ENCODE results near the gene KRTAP12-2. TPM values are rescaled to one million over a fixed set of nuclear protein-coding genes. Genes with fewer than 3 reads are reported as not detected.
"Not testable (repeated sequence)": the region's sequence is repeated elsewhere in the genome, so short reads cannot be mapped to it uniquely, and the experiment has no call there.

KRTAP12-2 gene
- total and polyA plus RNA-seq, 4 donors: not detected

DNA sequence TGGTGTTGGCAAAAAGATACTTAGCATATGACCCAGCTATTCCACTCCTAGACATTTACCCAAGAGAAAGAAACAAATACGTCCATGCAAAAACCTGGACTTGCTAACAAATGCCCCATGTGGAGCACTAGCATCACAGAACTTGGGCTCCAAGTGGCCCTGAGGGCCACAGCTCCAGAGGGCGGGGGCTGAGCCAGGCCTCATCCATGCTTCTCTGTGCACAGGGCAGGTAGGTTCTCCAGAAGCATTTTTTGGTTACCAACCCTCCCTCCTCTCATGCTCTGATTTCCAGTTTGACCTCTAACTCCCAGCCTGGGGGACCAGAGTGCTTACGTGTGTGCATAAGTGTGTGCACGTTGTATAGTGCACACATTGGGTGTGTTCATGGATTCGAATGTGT, 2.0 kb downstream of the KRTAP12-2 start:
- WGBS: 77% methylated on average over 5 of the region's 5 CpGs
- no peaks in the 10 kb centered on the region for H3K36me3 ChIP-seq (ENCODE audit: control insufficient read depth in 4 of 4, insufficient read depth in 3 of 4, low read depth in 1 of 4, low read length in 3 of 4)
- H3K9ac ChIP-seq (ENCODE audit: low read depth in 1 of 2, low read length in 2 of 2): no peak overlapping the region
- no peaks in the 10 kb centered on the region for H3K4me1 ChIP-seq (ENCODE audit: control insufficient read depth in 4 of 4, insufficient read depth in 4 of 4, low read length in 3 of 4)
- H3K4me3 ChIP-seq (ENCODE audit: low read depth in 1 of 3, low read length in 3 of 3): no peak overlapping the region
- TF ChIP-seq GABPA (IDR thresholded peaks at IDR 0.05 in 1 of 2, conservative IDR thresholded peaks at IDR 0.05 in 1 of 2): no peak
- DNase-seq (ENCODE audit: low spot score): no peak
- H3K27ac ChIP-seq (ENCODE audit: low read depth in 1 of 2, low read length in 2 of 2): no peak overlapping the region
- no peaks in the 10 kb centered on the region for H3K9me3 ChIP-seq (ENCODE audit: control insufficient read depth in 4 of 4, low read length in 3 of 4)
- H3K27me3 ChIP-seq (ENCODE audit: control insufficient read depth in 4 of 4, insufficient read depth in 4 of 4, low read length in 3 of 4): peaks cover 0 to 4% (median 0%) of the 10 kb centered on the region in 4 donors

DNA sequence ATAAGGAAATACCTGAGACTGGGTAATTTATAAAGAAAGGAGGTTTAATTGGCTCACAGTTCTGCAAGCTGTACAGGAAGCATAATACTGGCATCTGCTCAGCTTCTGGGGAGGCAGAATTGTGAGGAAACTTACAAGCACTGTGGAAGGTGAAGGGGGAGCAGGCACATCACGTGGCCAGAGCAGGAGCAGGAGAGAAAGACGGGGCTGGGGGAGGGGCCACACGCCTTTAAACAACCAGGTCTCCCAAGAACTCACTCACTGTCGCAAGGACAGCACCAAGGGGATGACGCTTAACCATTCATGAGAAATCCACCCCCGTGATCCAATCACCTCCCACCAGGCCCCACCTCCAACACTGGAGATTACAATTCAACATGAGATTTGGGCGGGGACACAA, 5.2 kb downstream of the KRTAP12-2 start:
- H3K9ac ChIP-seq (ENCODE audit: low read depth in 1 of 2, low read length in 2 of 2); DNase-seq (ENCODE audit: low spot score); H3K9me3 ChIP-seq (ENCODE audit: control insufficient read depth in 4 of 4, low read length in 3 of 4); H3K27ac ChIP-seq (ENCODE audit: low read depth in 1 of 2, low read length in 2 of 2); H3K27me3 ChIP-seq (ENCODE audit: control insufficient read depth in 4 of 4, insufficient read depth in 4 of 4, low read length in 3 of 4); H3K4me1 ChIP-seq (ENCODE audit: control insufficient read depth in 4 of 4, insufficient read depth in 4 of 4, low read length in 3 of 4); H3K4me3 ChIP-seq (ENCODE audit: low read depth in 1 of 3, low read length in 3 of 3); H3K36me3 ChIP-seq (ENCODE audit: control insufficient read depth in 4 of 4, insufficient read depth in 3 of 4, low read depth in 1 of 4, low read length in 3 of 4): not testable (repeated sequence)
- WGBS: 55% methylated on average over 7 of the region's 7 CpGs

DNA sequence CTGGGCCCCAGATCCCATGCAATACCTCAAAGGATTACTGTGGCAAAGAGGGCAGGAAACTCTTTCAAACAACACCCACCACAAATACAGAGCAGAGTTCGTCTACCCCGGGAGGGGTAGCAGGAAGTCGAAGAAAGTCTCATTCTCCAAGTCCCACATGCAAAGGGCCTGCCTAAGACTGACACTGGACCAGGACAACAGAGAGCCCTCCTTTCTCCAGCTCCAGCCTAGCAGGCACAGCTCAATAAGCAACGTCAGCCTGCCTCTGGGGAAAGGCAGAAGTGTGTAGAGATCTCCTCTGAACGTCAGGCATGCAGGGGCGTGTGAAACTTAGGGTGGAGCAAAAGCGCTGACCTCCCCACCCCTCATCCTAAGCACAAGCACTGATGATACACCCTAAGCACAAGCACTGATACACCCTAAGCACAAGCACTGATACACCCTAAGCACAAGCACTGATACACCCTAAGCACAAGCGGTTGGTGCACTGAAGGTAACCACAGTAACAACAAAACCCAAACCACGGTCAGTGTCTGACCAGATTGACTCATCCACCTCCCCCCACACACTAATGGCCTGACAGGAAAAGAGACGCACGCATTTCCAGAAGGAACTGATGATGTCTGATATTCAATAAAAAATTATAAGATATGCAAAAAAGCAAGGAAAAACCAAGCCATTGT, 7.7 kb downstream of the KRTAP12-2 start:
- no peak for TF ChIP-seq EGR1 (IDR thresholded peaks at IDR 0.05; ENCODE audit: low read depth in 2 of 2)
- TF ChIP-seq, protein P1, sequence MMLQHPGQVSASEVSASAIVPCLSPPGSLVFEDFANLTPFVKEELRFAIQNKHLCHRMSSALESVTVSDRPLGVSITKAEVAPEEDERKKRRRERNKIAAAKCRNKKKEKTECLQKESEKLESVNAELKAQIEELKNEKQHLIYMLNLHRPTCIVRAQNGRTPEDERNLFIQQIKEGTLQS (IDR thresholded peaks at IDR 0.05): no peak
- no peak for TF ChIP-seq HNF4A (conservative IDR thresholded peaks at IDR 0.05)
- no peak for TF ChIP-seq RXRA (IDR thresholded peaks at IDR 0.05)
- TF ChIP-seq, protein P2, sequence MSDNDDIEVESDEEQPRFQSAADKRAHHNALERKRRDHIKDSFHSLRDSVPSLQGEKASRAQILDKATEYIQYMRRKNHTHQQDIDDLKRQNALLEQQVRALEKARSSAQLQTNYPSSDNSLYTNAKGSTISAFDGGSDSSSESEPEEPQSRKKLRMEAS (IDR thresholded peaks at IDR 0.05): no peak
- no peak for TF ChIP-seq GABPA (IDR thresholded peaks at IDR 0.05 in 1 of 2, conservative IDR thresholded peaks at IDR 0.05 in 1 of 2)
- TF ChIP-seq, protein P3, sequence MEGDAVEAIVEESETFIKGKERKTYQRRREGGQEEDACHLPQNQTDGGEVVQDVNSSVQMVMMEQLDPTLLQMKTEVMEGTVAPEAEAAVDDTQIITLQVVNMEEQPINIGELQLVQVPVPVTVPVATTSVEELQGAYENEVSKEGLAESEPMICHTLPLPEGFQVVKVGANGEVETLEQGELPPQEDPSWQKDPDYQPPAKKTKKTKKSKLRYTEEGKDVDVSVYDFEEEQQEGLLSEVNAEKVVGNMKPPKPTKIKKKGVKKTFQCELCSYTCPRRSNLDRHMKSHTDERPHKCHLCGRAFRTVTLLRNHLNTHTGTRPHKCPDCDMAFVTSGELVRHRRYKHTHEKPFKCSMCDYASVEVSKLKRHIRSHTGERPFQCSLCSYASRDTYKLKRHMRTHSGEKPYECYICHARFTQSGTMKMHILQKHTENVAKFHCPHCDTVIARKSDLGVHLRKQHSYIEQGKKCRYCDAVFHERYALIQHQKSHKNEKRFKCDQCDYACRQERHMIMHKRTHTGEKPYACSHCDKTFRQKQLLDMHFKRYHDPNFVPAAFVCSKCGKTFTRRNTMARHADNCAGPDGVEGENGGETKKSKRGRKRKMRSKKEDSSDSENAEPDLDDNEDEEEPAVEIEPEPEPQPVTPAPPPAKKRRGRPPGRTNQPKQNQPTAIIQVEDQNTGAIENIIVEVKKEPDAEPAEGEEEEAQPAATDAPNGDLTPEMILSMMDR (IDR thresholded peaks at IDR 0.05; ENCODE audit: low read depth, low read length, missing input control): no peak
- TF ChIP-seq, protein P4, sequence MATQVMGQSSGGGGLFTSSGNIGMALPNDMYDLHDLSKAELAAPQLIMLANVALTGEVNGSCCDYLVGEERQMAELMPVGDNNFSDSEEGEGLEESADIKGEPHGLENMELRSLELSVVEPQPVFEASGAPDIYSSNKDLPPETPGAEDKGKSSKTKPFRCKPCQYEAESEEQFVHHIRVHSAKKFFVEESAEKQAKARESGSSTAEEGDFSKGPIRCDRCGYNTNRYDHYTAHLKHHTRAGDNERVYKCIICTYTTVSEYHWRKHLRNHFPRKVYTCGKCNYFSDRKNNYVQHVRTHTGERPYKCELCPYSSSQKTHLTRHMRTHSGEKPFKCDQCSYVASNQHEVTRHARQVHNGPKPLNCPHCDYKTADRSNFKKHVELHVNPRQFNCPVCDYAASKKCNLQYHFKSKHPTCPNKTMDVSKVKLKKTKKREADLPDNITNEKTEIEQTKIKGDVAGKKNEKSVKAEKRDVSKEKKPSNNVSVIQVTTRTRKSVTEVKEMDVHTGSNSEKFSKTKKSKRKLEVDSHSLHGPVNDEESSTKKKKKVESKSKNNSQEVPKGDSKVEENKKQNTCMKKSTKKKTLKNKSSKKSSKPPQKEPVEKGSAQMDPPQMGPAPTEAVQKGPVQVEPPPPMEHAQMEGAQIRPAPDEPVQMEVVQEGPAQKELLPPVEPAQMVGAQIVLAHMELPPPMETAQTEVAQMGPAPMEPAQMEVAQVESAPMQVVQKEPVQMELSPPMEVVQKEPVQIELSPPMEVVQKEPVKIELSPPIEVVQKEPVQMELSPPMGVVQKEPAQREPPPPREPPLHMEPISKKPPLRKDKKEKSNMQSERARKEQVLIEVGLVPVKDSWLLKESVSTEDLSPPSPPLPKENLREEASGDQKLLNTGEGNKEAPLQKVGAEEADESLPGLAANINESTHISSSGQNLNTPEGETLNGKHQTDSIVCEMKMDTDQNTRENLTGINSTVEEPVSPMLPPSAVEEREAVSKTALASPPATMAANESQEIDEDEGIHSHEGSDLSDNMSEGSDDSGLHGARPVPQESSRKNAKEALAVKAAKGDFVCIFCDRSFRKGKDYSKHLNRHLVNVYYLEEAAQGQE (IDR thresholded peaks at IDR 0.05): no peak
- TF ChIP-seq TAF1 (conservative IDR thresholded peaks at IDR 0.05): no peak
- no peak for TF ChIP-seq FOXA2 (IDR thresholded peaks at IDR 0.05)
- TF ChIP-seq HNF4G (IDR thresholded peaks at IDR 0.05): no peak
- no peak for TF ChIP-seq FOXA1 (IDR thresholded peaks at IDR 0.05)
- TF ChIP-seq RAD21 (IDR thresholded peaks at IDR 0.05): no peak
- TF ChIP-seq, protein P5, sequence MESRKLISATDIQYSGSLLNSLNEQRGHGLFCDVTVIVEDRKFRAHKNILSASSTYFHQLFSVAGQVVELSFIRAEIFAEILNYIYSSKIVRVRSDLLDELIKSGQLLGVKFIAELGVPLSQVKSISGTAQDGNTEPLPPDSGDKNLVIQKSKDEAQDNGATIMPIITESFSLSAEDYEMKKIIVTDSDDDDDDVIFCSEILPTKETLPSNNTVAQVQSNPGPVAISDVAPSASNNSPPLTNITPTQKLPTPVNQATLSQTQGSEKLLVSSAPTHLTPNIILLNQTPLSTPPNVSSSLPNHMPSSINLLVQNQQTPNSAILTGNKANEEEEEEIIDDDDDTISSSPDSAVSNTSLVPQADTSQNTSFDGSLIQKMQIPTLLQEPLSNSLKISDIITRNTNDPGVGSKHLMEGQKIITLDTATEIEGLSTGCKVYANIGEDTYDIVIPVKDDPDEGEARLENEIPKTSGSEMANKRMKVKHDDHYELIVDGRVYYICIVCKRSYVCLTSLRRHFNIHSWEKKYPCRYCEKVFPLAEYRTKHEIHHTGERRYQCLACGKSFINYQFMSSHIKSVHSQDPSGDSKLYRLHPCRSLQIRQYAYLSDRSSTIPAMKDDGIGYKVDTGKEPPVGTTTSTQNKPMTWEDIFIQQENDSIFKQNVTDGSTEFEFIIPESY (IDR thresholded peaks at IDR 0.05): no peak
- TF ChIP-seq JUND (IDR thresholded peaks at IDR 0.05): no peak
- no peak for TF ChIP-seq YY1 (IDR thresholded peaks at IDR 0.05)
- TF ChIP-seq SP1 (IDR thresholded peaks at IDR 0.05): no peak
- no peak for TF ChIP-seq NR2F2 (IDR thresholded peaks at IDR 0.05)
- H3K27ac ChIP-seq (ENCODE audit: low read depth in 1 of 2, low read length in 2 of 2): no peak overlapping the region
- WGBS: 51% methylated on average over 11 of the region's 11 CpGs
- H3K9ac ChIP-seq (ENCODE audit: low read depth in 1 of 2, low read length in 2 of 2): no peak overlapping the region
- H3K36me3 ChIP-seq (ENCODE audit: control insufficient read depth in 4 of 4, insufficient read depth in 3 of 4, low read depth in 1 of 4, low read length in 3 of 4): no peaks in the 10 kb centered on the region
- H3K4me3 ChIP-seq (ENCODE audit: low read depth in 1 of 3, low read length in 3 of 3): no peak overlapping the region
- no peak for DNase-seq (ENCODE audit: low spot score)
- no peaks in the 10 kb centered on the region for H3K4me1 ChIP-seq (ENCODE audit: control insufficient read depth in 4 of 4, insufficient read depth in 4 of 4, low read length in 3 of 4)
- peaks cover 0 to 5% (median 0%) of the 10 kb centered on the region in 4 donors for H3K9me3 ChIP-seq (ENCODE audit: control insufficient read depth in 4 of 4, low read length in 3 of 4)
- H3K27me3 ChIP-seq (ENCODE audit: control insufficient read depth in 4 of 4, insufficient read depth in 4 of 4, low read length in 3 of 4): no peaks in the 10 kb centered on the region

Measured in liver (tissue), 9 donors.